Osteoblast (primary cell): ENCODE results near the gene MARCHF11. TPM values are rescaled to one million over a fixed set of nuclear protein-coding genes. Genes with fewer than 3 reads are reported as not detected.

Source experiments
- DNase-seq: peaks from one replicate; pipeline ENCODE4 v3.0.0; 2011; ENCODE audit warnings: low spot score, mixed read lengths; ENCODE audit not compliant: insufficient read length; ENCODE audit errors: missing footprints
- H2AFZ ChIP-seq: 2 replicates; pipeline ENCODE4 v1.6.0; 2011; ENCODE audit warnings: mild to moderate bottlenecking, low read length
- H3K27ac ChIP-seq: 2 replicates; pipeline ENCODE4 v1.5.1; 2011; ENCODE audit warnings: mild to moderate bottlenecking, low read depth, low read length, moderate library complexity
- H3K27me3 ChIP-seq: 2 replicates; pipeline ENCODE4 v1.6.0; 2012; ENCODE audit warnings: mild to moderate bottlenecking, control low read depth, inconsistent platforms, low read length, moderate library complexity; ENCODE audit not compliant: insufficient read depth
- H3K36me3 ChIP-seq: 2 replicates; pipeline ENCODE4 v1.5.1; 2011; ENCODE audit warnings: mild to moderate bottlenecking, low read length, control low read depth, moderate library complexity; ENCODE audit not compliant: insufficient read depth
- H3K4me1 ChIP-seq: 2 replicates; pipeline ENCODE4 v1.5.1; 2011; ENCODE audit warnings: mild to moderate bottlenecking, low read length, control low read depth, moderate library complexity; ENCODE audit not compliant: insufficient read depth
- H3K4me2 ChIP-seq: 2 replicates; pipeline ENCODE4 v1.6.0; 2011; ENCODE audit warnings: mild to moderate bottlenecking, low read length; ENCODE audit not compliant: insufficient read depth
- H3K4me3 ChIP-seq: fragments of 200-600 bp; sonication (generic); 3 replicates; pipeline ENCODE4 v1.5.1; 2012; ENCODE audit warnings: mild to moderate bottlenecking, low read length, inconsistent platforms; ENCODE audit not compliant: insufficient read depth
- H3K79me2 ChIP-seq: 2 replicates; pipeline ENCODE4 v1.6.0; 2012; ENCODE audit warnings: mild to moderate bottlenecking, low read length, control low read depth, inconsistent platforms; ENCODE audit not compliant: insufficient read depth
- H3K9me3 ChIP-seq: 2 replicates; pipeline ENCODE4 v1.5.1; 2011; ENCODE audit warnings: low read depth, low read length, control low read depth
- H4K20me1 ChIP-seq: 2 replicates; pipeline ENCODE4 v1.6.0; 2012; ENCODE audit warnings: mild to moderate bottlenecking, low read length, control low read depth; ENCODE audit not compliant: insufficient read depth
- total RNA-seq: library from RNA; depleted of rRNA; stranded (reverse); fragments of >200 nt; gene quantifications from 2 replicates; pipeline ENCODE4 v1.2.3, GENCODE V29; 2012
- TF ChIP-seq, protein P1 (sequence below): IDR thresholded peaks from 2 replicates; pipeline ENCODE4 v1.5.1; 2011; ENCODE audit warnings: mild to moderate bottlenecking, low read depth, low read length, moderate library complexity; ENCODE audit errors: extremely low read depth

Gene MARCHF11
- total RNA-seq, 1 donor, result not detected

DNA sequence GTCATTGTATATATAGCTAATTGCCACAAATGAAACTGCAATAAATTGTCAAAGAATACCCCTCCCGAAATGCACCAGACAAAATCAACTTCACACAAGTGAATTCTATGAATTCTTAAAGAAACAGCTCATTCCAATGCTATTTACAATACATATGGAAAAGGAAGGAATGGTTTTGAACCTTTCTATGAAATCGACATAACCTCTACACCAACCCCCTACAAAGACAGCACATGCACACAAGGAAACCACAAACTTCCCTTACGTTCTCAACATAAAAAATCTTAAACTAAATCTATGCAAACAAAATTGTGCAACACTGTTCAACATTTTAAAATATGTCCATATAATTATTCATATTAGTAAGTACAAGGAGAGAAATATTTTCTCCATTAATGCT, 39.2 kb downstream of the MARCHF11 start:
- H3K27ac ChIP-seq, result no peak overlapping the region
- TF ChIP-seq, protein P1, sequence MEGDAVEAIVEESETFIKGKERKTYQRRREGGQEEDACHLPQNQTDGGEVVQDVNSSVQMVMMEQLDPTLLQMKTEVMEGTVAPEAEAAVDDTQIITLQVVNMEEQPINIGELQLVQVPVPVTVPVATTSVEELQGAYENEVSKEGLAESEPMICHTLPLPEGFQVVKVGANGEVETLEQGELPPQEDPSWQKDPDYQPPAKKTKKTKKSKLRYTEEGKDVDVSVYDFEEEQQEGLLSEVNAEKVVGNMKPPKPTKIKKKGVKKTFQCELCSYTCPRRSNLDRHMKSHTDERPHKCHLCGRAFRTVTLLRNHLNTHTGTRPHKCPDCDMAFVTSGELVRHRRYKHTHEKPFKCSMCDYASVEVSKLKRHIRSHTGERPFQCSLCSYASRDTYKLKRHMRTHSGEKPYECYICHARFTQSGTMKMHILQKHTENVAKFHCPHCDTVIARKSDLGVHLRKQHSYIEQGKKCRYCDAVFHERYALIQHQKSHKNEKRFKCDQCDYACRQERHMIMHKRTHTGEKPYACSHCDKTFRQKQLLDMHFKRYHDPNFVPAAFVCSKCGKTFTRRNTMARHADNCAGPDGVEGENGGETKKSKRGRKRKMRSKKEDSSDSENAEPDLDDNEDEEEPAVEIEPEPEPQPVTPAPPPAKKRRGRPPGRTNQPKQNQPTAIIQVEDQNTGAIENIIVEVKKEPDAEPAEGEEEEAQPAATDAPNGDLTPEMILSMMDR, result no peak
- H3K27me3 ChIP-seq, result no peaks in the 10 kb centered on the region
- H3K36me3 ChIP-seq, result no peaks in the 10 kb centered on the region
- H3K4me3 ChIP-seq, result no peak overlapping the region
- H4K20me1 ChIP-seq, result no peaks in the 10 kb centered on the region
- no peak overlapping the region for H2AFZ ChIP-seq
- H3K4me2 ChIP-seq, result no peak overlapping the region
- no peaks in the 10 kb centered on the region for H3K9me3 ChIP-seq
- no peak for DNase-seq
- no peaks in the 10 kb centered on the region for H3K4me1 ChIP-seq
- H3K79me2 ChIP-seq, result no peaks in the 10 kb centered on the region

DNA sequence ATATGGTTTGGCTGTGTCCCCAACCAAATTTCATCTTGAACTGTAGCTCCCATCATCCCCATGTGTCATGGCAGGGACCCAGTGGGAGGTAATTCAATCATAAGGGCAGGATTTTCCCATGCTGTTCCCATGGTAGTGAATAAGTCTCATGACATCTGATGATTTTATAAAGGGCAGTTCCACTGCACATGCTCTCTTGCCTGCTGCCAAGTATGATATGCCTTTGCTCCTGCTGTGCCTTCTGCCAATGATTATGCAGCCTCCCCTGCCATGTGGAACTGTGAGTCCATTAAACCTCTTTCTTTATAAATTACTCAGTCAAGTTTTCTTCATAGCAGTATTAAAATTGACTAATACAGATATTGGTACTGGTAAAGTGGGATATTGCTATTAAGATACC, 42.4 kb downstream of the MARCHF11 start:
- DNase-seq, result no peak
- TF ChIP-seq, protein P1, result no peak
- H3K36me3 ChIP-seq, result no peaks in the 10 kb centered on the region
- no peaks in the 10 kb centered on the region for H3K9me3 ChIP-seq
- H3K27me3 ChIP-seq, result no peaks in the 10 kb centered on the region
- no peak overlapping the region for H3K4me3 ChIP-seq
- no peak overlapping the region for H2AFZ ChIP-seq
- H3K4me2 ChIP-seq, result no peak overlapping the region
- H3K79me2 ChIP-seq, result no peaks in the 10 kb centered on the region
- no peaks in the 10 kb centered on the region for H3K4me1 ChIP-seq
- no peaks in the 10 kb centered on the region for H4K20me1 ChIP-seq
- no peak overlapping the region for H3K27ac ChIP-seq

DNA sequence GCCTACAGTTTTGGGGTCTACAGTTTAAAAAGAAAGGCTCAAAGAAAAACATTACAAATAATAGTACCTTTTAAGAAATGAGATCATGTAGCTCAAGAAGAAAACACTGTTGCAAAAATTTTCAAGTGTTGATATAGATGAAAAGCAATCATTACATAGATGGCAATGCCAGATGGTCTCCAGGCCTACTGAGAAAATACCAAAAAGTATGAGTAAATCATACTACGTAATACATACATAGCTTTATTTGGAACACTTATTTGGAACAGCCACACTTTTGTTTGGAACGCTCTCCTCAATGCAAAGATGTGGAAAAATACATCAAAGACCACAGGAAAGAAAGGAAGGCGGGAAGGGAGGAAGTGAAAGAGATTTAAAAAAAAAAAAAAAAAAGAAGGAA, 44.1 kb downstream of the MARCHF11 start:
- Histone ChIP-seq H2AFZ (no peak overlapping the region), H3K79me2 (no peaks in the 10 kb centered on the region), H3K36me3 (no peaks in the 10 kb centered on the region), H3K4me2 (no peak overlapping the region), H3K9me3 (no peaks in the 10 kb centered on the region), H3K27ac (no peak overlapping the region), H3K4me1 (no peaks in the 10 kb centered on the region), H4K20me1 (no peaks in the 10 kb centered on the region), H3K27me3 (no peaks in the 10 kb centered on the region), H3K4me3 (no peak overlapping the region)
- no peak for DNase-seq
- TF ChIP-seq, protein P1, result no peak

DNA sequence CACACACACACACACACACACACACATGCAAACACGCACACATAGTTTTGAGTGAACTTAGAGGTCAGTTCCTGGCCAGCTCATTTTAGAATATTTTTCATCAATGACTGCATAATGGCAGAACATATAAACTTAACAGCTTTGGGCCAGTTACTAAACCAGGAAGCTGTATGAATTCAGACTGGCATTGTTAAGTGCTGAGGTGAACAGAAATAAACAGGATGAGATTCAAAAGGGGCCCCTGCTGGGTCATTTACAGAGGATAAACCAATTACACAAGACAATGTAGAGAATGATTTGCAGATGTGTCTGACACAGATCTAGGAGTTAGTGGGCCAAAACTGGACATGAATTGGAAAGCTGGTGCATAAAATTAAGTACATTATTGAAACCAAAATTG, 44.6 kb downstream of the MARCHF11 start:
- H3K27me3 ChIP-seq, result no peaks in the 10 kb centered on the region
- no peaks in the 10 kb centered on the region for H3K4me1 ChIP-seq
- H3K4me2 ChIP-seq, result no peak overlapping the region
- no peak for DNase-seq
- no peak overlapping the region for H3K27ac ChIP-seq
- no peak overlapping the region for H2AFZ ChIP-seq
- no peaks in the 10 kb centered on the region for H4K20me1 ChIP-seq
- no peaks in the 10 kb centered on the region for H3K9me3 ChIP-seq
- TF ChIP-seq, protein P1, result no peak
- no peak overlapping the region for H3K4me3 ChIP-seq
- H3K36me3 ChIP-seq, result no peaks in the 10 kb centered on the region
- no peaks in the 10 kb centered on the region for H3K79me2 ChIP-seq
